ENCODE data around the gene AIF1.

AIF1 gene

GRCh38 chr6:31614075-31614619 lies 887 bp upstream of the AIF1 start:
- Histone ChIP-seq H3K9ac (ENCODE audit: low read depth, low read length) (no peak overlapping the region), H3K4me1 (ENCODE audit: control insufficient read depth, insufficient read depth, low read length) (peaks cover 12% of the 10 kb centered on the region), H3K27me3 (ENCODE audit: control insufficient read depth, insufficient read depth, low read length) (no peaks in the 10 kb centered on the region), H3K4me3 (ENCODE audit: low read depth, low read length) (no peak overlapping the region), H3K36me3 (ENCODE audit: control insufficient read depth, insufficient read depth, low read length) (no peaks in the 10 kb centered on the region), H3K9me3 (ENCODE audit: control insufficient read depth, insufficient read depth, low read length) (no peaks in the 10 kb centered on the region)

GRCh38 chr6:31615748-31616147 lies 714 bp downstream of the AIF1 start:
- H3K9ac ChIP-seq (ENCODE audit: low read depth, low read length) = peak overlapping the region; percentile 8
- no peaks in the 10 kb centered on the region for H3K27me3 ChIP-seq (ENCODE audit: control insufficient read depth, insufficient read depth, low read length)
- H3K4me3 ChIP-seq (ENCODE audit: low read depth, low read length) = no peak overlapping the region
- peaks cover 12% of the 10 kb centered on the region for H3K4me1 ChIP-seq (ENCODE audit: control insufficient read depth, insufficient read depth, low read length)
- H3K9me3 ChIP-seq (ENCODE audit: control insufficient read depth, insufficient read depth, low read length) = no peaks in the 10 kb centered on the region
- no peaks in the 10 kb centered on the region for H3K36me3 ChIP-seq (ENCODE audit: control insufficient read depth, insufficient read depth, low read length)

- peaks cover 12% of the 10 kb centered on the region for H3K4me1 ChIP-seq (ENCODE audit: control insufficient read depth, insufficient read depth, low read length)
- H3K9me3 ChIP-seq (ENCODE audit: control insufficient read depth, insufficient read depth, low read length) = no peaks in the 10 kb centered on the region
- H3K36me3 ChIP-seq (ENCODE audit: control insufficient read depth, insufficient read depth, low read length) = no peaks in the 10 kb centered on the region
- H3K9ac ChIP-seq (ENCODE audit: low read depth, low read length) = no peak overlapping the region
- no peaks in the 10 kb centered on the region for H3K27me3 ChIP-seq (ENCODE audit: control insufficient read depth, insufficient read depth, low read length)
- H3K4me3 ChIP-seq (ENCODE audit: low read depth, low read length) = no peak overlapping the region
Observed at GRCh38 chr6:31617010-31617409, 2.0 kb downstream of the AIF1 start.

- H3K27me3 ChIP-seq (ENCODE audit: control insufficient read depth, insufficient read depth, low read length) = no peaks in the 10 kb centered on the region
- peaks cover 25% of the 10 kb centered on the region for H3K36me3 ChIP-seq (ENCODE audit: control insufficient read depth, insufficient read depth, low read length)
- peak overlapping the region; percentile 93 for H3K4me3 ChIP-seq (ENCODE audit: low read depth, low read length)
- peaks cover 13% of the 10 kb centered on the region for H3K4me1 ChIP-seq (ENCODE audit: control insufficient read depth, insufficient read depth, low read length)
- no peaks in the 10 kb centered on the region for H3K9me3 ChIP-seq (ENCODE audit: control insufficient read depth, insufficient read depth, low read length)
- H3K9ac ChIP-seq (ENCODE audit: low read depth, low read length) = peak overlapping the region; percentile 98
Observed at GRCh38 chr6:31619805-31620585, 5.0 kb downstream of the AIF1 start.

GRCh38 chr6:31620586-31621319 lies 5.7 kb downstream of the AIF1 start, which contains the start of gene PRRC2A:
Gene PRRC2A (plus strand): TSS chr6:31620715. CDS start chr6:31622790, 2,075 bp downstream.
- H3K4me1 ChIP-seq (ENCODE audit: control insufficient read depth, insufficient read depth, low read length) = peaks cover 10% of the 10 kb centered on the region
- H3K4me3 ChIP-seq (ENCODE audit: low read depth, low read length) = peak within 1 kb of the TSS; percentile 93
- no peaks in the 10 kb centered on the region for H3K27me3 ChIP-seq (ENCODE audit: control insufficient read depth, insufficient read depth, low read length)
- H3K9me3 ChIP-seq (ENCODE audit: control insufficient read depth, insufficient read depth, low read length) = no peaks in the 10 kb centered on the region
- peaks cover 33% of the 10 kb centered on the region for H3K36me3 ChIP-seq (ENCODE audit: control insufficient read depth, insufficient read depth, low read length)
- H3K9ac ChIP-seq (ENCODE audit: low read depth, low read length) = peak within 1 kb of the TSS; percentile 98

GRCh38 chr6:31621320-31621939 lies 6.4 kb downstream of the AIF1 start:
- peak overlapping the region; percentile 98 for H3K9ac ChIP-seq (ENCODE audit: low read depth, low read length)
- peaks cover 40% of the 10 kb centered on the region for H3K36me3 ChIP-seq (ENCODE audit: control insufficient read depth, insufficient read depth, low read length)
- H3K4me3 ChIP-seq (ENCODE audit: low read depth, low read length) = peak overlapping the region; percentile 91
- H3K4me1 ChIP-seq (ENCODE audit: control insufficient read depth, insufficient read depth, low read length) = peaks cover 5% of the 10 kb centered on the region
- H3K9me3 ChIP-seq (ENCODE audit: control insufficient read depth, insufficient read depth, low read length) = no peaks in the 10 kb centered on the region
- H3K27me3 ChIP-seq (ENCODE audit: control insufficient read depth, insufficient read depth, low read length) = no peaks in the 10 kb centered on the region

GRCh38 chr6:31621991-31622390 lies 7.0 kb downstream of the AIF1 start:
- Histone ChIP-seq H3K4me1 (ENCODE audit: control insufficient read depth, insufficient read depth, low read length) (peaks cover 5% of the 10 kb centered on the region), H3K27me3 (ENCODE audit: control insufficient read depth, insufficient read depth, low read length) (no peaks in the 10 kb centered on the region), H3K36me3 (ENCODE audit: control insufficient read depth, insufficient read depth, low read length) (peaks cover 45% of the 10 kb centered on the region), H3K9ac (ENCODE audit: low read depth, low read length) (peak overlapping the region; percentile 98), H3K4me3 (ENCODE audit: low read depth, low read length) (peak overlapping the region; percentile 91), H3K9me3 (ENCODE audit: control insufficient read depth, insufficient read depth, low read length) (no peaks in the 10 kb centered on the region)

- no peaks in the 10 kb centered on the region for H3K27me3 ChIP-seq (ENCODE audit: control insufficient read depth, insufficient read depth, low read length)
- peak overlapping the region; percentile 91 for H3K4me3 ChIP-seq (ENCODE audit: low read depth, low read length)
- H3K4me1 ChIP-seq (ENCODE audit: control insufficient read depth, insufficient read depth, low read length) = peaks cover 5% of the 10 kb centered on the region
- H3K9me3 ChIP-seq (ENCODE audit: control insufficient read depth, insufficient read depth, low read length) = no peaks in the 10 kb centered on the region
- peak overlapping the region; percentile 98 for H3K9ac ChIP-seq (ENCODE audit: low read depth, low read length)
- peaks cover 52% of the 10 kb centered on the region for H3K36me3 ChIP-seq (ENCODE audit: control insufficient read depth, insufficient read depth, low read length)
Observed at GRCh38 chr6:31622684-31623091, 7.7 kb downstream of the AIF1 start.

GRCh38 chr6:31624070-31624469 lies 9.0 kb downstream of the AIF1 start:
- H3K9ac ChIP-seq (ENCODE audit: low read depth, low read length) = no peak overlapping the region
- peaks cover 5% of the 10 kb centered on the region for H3K4me1 ChIP-seq (ENCODE audit: control insufficient read depth, insufficient read depth, low read length)
- no peaks in the 10 kb centered on the region for H3K9me3 ChIP-seq (ENCODE audit: control insufficient read depth, insufficient read depth, low read length)
- no peaks in the 10 kb centered on the region for H3K27me3 ChIP-seq (ENCODE audit: control insufficient read depth, insufficient read depth, low read length)
- H3K4me3 ChIP-seq (ENCODE audit: low read depth, low read length) = no peak overlapping the region
- peaks cover 66% of the 10 kb centered on the region for H3K36me3 ChIP-seq (ENCODE audit: control insufficient read depth, insufficient read depth, low read length)

GRCh38 chr6:31626952-31627351 lies 11.9 kb downstream of the AIF1 start:
- Histone ChIP-seq H3K9me3 (ENCODE audit: control insufficient read depth, insufficient read depth, low read length) (no peaks in the 10 kb centered on the region), H3K27me3 (ENCODE audit: control insufficient read depth, insufficient read depth, low read length) (no peaks in the 10 kb centered on the region), H3K4me3 (ENCODE audit: low read depth, low read length) (no peak overlapping the region), H3K9ac (ENCODE audit: low read depth, low read length) (no peak overlapping the region), H3K36me3 (ENCODE audit: control insufficient read depth, insufficient read depth, low read length) (peaks cover 90% of the 10 kb centered on the region), H3K4me1 (ENCODE audit: control insufficient read depth, insufficient read depth, low read length) (peaks cover 5% of the 10 kb centered on the region)

- Histone ChIP-seq H3K27me3 (ENCODE audit: control insufficient read depth, insufficient read depth, low read length) (no peaks in the 10 kb centered on the region), H3K4me3 (ENCODE audit: low read depth, low read length) (no peak overlapping the region), H3K9me3 (ENCODE audit: control insufficient read depth, insufficient read depth, low read length) (no peaks in the 10 kb centered on the region), H3K36me3 (ENCODE audit: control insufficient read depth, insufficient read depth, low read length) (peaks cover 95% of the 10 kb centered on the region), H3K4me1 (ENCODE audit: control insufficient read depth, insufficient read depth, low read length) (no peaks in the 10 kb centered on the region), H3K9ac (ENCODE audit: low read depth, low read length) (no peak overlapping the region)
Observed at GRCh38 chr6:31627690-31628287, 12.8 kb downstream of the AIF1 start.
